GM19240 (cell line): Measurements from ENCODE around the gene HPGD.

Experiments used
- DNase-seq: peaks from one replicate; pipeline ENCODE4 v3.0.0; 2011; ENCODE audit warnings: low spot score; ENCODE audit not compliant: insufficient read length

Gene HPGD

GRCh38 chr4:174522183-174523024 is at the start of gene HPGD:
Gene HPGD (minus strand): TSS chr4:174522488. CDS start chr4:174522451, 37 bp downstream.
- no peak for DNase-seq

GRCh38 chr4:174564529-174564928 is 42.2 kb upstream of the HPGD start:
- DNase-seq, result no peak

DNA sequence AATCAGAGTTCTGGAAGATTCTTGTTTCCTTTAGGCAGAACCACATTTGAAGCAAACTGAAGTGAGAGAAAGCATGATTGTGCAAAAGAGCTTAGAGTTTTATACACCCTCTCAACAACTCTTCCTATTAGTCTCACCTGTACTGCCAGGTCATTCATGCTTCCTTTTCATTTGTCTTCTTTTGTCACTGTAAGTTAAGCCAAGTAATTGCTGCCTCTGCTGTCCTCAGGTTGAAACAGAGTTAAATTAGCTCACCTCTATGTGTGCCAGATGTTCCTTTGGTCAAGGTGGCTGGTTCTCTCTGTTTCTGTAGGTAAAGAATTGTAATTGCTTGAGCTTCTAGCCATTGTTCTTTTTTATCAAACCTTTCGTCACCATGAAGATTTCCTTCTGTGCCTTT is 41.1 kb upstream of the HPGD start:
- DNase-seq, result no peak

DNA sequence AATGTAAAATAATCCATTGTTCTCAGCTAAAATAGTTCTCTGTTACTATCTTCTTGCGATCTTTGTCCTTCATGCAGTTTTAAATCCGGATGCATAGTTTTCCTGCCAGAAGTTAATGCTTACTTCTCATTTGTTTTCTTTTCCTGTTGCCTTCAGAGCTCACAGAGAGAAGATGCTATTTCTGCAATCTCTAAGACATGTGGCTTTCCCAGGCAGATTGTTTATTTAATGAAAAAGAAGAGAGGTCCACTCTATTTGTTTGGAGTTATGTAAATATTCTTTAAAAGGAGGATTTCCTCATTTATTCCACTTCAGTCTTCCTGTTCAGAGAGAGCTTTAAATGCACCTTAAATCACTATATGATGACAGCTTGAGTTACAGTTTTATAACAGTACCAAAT is 39.3 kb upstream of the HPGD start:
- no peak for DNase-seq

DNA sequence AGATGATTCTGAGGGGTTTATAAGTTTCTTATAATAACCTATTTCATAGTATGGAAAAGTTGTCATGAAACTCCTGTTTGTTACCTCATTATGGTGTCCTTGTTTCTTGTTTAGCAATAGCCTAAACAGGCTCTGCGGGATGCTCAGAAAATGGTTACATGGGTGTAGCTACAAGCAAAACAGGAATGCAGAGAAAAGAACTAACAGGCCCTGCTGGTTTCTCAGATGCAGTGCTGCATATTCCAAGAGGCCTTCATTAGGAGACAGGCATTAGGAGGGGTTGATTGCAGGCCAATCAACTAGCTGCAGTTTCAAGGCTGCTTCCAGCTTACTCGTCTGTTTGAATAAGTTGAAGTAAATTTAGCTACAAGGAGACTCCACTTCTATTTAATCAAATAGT is 37.6 kb upstream of the HPGD start:
- DNase-seq, result no peak

- no peak for DNase-seq
These were observed 33.7 kb upstream of the HPGD start for GRCh38 chr4:174555789-174556630.

DNA sequence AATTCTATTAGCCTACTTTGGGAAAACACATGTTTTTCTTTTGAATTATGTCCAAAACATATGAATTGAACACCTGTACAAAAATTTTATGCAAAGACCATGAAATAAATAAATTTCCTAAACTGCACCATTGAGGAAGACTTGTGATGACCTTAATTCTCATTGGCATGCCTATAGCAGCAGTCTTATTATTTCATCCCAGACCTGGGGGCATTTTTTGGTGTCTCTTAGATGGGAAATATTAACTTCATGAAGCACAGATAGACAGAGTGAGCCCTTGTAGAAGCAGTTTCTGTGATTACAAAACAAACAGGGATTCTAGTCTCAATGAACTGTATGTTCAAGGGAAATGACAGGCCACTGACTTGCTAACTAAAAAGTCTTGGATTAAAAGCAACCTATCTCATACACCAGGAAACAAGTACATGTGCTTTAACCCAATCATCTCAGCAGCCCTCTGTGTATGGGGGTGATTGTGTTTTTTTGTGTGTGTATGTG is 32.0 kb upstream of the HPGD start:
- no peak for DNase-seq

GRCh38 chr4:174553828-174554227 is 31.5 kb upstream of the HPGD start:
- DNase-seq, result no peak

- no peak for DNase-seq
These were observed 30.7 kb upstream of the HPGD start for GRCh38 chr4:174553031-174553430.

GRCh38 chr4:174550541-174550940 is 28.3 kb upstream of the HPGD start:
- DNase-seq, result no peak

GRCh38 chr4:174549721-174550120 is 27.4 kb upstream of the HPGD start:
- no peak for DNase-seq

DNA sequence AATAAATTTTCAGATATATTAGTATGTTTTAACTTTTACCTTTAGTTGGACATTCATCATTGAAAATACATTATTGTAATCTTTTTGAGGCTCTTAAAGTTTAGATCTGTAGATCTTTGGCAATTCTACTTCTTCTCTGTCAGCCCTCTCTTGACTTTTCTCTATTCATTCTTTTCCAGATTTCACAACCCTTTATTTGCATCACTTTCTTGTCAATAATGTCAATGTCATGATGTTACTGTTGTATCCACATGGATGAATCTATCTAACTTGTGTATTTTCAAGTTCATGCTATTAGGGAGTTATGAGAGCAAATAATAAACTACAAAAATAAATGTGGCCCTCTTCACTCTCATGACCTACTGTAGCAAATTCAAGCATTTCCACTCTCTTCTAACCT is 23.0 kb upstream of the HPGD start:
- no peak for DNase-seq

DNA sequence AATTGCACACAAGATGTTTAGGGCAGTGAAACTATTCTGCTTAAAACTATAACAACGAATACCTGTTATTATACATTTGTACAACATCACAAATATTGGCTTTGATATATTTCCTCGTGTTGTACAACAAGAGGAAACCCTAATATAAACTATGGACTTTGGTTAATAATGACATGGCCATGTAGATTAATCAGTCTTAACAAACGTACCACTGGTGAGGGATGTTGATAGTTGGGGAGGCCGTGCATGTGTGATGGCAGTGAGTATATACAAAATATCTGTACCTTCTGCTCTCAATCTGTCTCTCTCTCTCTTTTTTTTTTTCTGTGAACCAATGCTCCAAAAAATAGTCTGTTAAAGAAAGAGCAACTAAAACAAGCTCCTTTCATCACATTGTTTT is 22.2 kb upstream of the HPGD start:
- DNase-seq, result no peak

DNA sequence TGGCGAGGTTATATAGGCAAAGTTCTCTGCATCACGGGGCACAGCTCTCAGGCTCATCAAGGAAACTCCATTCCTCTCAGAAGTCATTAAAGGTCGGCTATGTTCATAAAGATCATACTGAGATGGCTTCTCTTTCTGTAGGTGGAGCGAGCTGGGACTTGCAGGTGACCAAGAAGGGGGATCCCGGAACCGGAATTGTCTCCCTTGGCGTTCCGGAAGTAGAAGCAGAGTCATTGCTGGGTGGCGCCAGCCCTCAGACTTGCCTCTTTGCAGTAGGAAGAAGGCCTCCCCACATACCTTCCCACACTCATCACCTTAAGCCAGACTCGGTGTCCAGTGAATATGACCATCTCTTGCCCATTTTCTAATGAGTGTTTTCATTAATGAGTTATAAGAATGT is 17.9 kb upstream of the HPGD start:
- DNase-seq, result no peak

GRCh38 chr4:174539571-174539970 is 17.3 kb upstream of the HPGD start:
- no peak for DNase-seq

DNA sequence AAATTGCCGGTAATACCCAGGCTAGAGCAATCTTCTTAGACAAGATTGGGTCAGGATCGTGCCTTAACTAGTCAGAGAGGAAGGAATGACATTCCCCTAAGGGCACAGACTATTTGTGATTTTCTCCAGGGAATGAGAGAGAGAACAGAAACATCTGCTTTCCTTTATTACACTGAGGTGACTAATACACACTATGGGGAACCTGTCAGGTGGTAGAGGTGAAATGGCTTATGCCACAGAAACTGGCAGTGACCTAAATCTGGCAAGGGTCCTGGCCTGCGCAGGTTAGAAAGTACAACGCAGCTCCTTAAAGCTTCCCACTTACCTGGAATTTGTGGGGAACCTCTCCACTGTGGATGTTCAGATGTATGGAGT is 16.6 kb upstream of the HPGD start:
- no peak for DNase-seq

DNA sequence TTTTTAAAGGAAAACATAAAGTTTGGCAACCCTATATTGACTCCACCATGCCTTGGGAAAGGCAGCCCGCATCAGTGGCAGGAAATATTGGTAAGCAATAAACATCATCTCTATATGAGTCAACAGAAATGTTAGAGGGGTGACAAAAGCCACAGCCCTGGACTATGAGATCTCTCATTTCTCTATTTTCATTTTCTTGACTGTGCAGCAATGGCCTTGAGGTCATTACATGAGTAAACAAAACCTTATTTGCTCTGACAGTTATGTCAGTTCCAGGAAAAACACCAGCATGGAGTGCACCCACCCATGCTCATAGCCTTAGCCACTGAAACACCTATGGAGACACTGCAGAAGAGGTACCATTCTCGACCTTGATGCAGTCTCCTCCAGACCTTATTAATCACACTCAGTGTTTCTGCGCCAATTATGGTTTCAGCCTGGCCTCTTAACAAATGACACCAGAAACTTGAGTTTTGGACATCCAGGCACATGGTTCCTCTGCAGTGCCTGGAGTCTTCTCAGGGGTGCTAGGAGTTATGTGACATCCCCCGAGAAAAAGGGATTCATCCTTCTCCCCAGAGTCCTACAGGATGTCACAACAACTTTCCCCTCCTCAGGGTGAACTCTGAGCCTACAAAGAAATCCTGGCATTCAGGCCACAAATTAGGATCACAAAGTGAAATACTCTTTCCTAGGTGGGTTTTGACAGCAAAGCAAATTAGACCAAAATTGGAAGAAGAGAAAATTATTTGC is 16.0 kb upstream of the HPGD start:
- peak; percentile 2 for DNase-seq

DNA sequence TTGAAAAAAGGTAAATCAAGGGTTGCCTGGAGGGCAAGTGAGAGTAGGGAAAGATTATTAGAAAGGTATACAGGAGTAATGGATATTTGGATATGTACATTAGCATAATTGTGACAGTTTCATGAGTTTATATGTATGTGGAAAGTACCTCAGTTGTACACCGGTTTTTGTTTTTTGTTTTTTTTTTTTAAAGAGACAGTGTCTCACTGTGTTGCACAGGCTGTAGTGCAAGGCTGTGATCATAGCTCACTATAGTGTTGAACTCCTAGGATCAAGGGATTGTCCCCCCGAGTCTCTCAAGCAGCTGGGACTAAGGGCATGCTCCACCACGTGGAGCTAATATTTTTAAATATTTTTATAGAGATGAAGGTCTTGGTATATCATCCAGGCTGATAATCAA is 15.3 kb upstream of the HPGD start:
- no peak for DNase-seq

- DNase-seq, result no peak
These were observed 12.2 kb upstream of the HPGD start for GRCh38 chr4:174534461-174534860.

DNA sequence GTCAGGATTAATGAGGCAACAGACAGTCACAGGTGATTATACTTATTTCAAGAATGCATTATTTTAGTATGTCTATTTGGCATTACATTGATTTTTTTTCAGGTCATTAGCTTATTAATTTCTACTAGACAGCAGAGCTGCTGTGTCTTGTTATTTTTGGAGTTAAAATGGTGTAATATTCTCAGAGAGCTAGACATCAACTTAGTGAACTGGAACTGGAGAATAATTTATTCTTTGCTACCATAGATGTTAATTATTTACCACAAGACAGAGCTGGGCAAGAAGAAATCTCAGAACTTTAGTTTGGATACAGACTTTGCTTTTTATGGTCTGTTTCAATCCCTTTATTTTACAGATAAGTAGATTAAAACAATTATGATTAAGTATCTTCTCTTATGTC is 10.2 kb upstream of the HPGD start:
- no peak for DNase-seq

DNA sequence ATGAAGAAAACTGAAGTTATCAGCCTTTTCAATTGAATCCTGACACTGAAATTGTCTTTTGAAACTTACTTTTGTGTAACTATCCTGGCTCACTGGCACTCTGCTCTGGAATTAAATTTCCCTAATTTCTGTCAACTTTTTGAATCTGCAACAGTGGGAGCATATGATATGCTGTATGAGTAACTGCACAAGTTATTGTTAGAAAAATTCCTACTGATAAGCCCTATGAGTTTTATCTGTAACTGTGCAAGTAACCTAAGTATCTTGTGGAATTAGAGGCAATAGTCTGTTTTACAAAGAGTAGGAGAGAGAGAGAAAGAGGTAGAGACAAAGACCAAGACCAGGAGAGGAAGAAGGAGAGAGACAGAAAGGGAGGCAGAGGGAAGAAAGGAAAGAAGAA is 9.2 kb upstream of the HPGD start:
- DNase-seq, result no peak

GRCh38 chr4:174528226-174528625 is 5.9 kb upstream of the HPGD start:
- DNase-seq, result no peak
